Thyroid gland (tissue), 4 donors: Measurements from ENCODE around the gene MCM3AP. TPM values are rescaled to one million over a fixed set of nuclear protein-coding genes. Genes with fewer than 3 reads are reported as not detected.

Experiments
- DNase-seq, 2 donors: peaks; one replicate each; pipeline ENCODE4 v3.0.0-alpha.2; 2019
- H3K27ac ChIP-seq, 3 donors: fragments of 200-600 bp; sonication (generic); 1 replicate in 2 of 3; 2 replicates in 1 of 3; pipeline ENCODE4 v1.5.1; 2016 to 2019; ENCODE audit warnings: mild to moderate bottlenecking in 1 of 3, moderate library complexity in 1 of 3
- H3K27me3 ChIP-seq: fragments of 200-600 bp; sonication (generic); one replicate; pipeline ENCODE4 v1.5.1; 2019
- H3K36me3 ChIP-seq, 2 donors: fragments of 200-600 bp; sonication (generic); one replicate each; pipeline ENCODE4 v1.5.1; 2016 to 2019
- H3K4me1 ChIP-seq, 2 donors: fragments of 200-600 bp; sonication (generic); one replicate each; pipeline ENCODE4 v1.5.1; 2017 to 2019
- H3K4me3 ChIP-seq, 3 donors: fragments of 200-600 bp; sonication (generic); replicated peaks in 1 of 3; 1 replicate in 2 of 3; 2 replicates in 1 of 3; pipeline ENCODE4 v1.5.1; 2016; ENCODE audit warnings: mild to moderate bottlenecking in 1 of 3
- H3K9me3 ChIP-seq: fragments of 200-600 bp; sonication (generic); one replicate; pipeline ENCODE4 v1.5.1; 2017
- CTCF ChIP-seq, 6 experiments: fragments of 200-600 bp in 3 of 6; fragments of 450-650 bp in 3 of 6; sonication (generic) in 3 of 6; IDR thresholded peaks; one replicate each; pipeline ENCODE4 v1.5.1; 2016 to 2019; ENCODE audit warnings: antibody characterized with exemption in 6 of 6, mild to moderate bottlenecking in 2 of 6, inconsistent platforms in 1 of 6, moderate library complexity in 1 of 6
- WGBS, 2 donors: methylation state at CpG; one replicate each; pipeline ENCODE4 v1.1.5; 2017; 5-methylcytosine and 5-hydroxymethylcytosine counted together
- intact Hi-C: fragments of 100-400 bp; cut with DNase I; formaldehyde crosslinking; loops from one replicate; pipeline ENCODE4 v1.15.1; 2023
- total RNA-seq, 4 donors: library from RNA; depleted of rRNA; stranded (reverse); fragments of >200 nt; gene quantifications; one replicate each; pipeline ENCODE4 v1.2.3, GENCODE V29; 2016

Gene MCM3AP
- total RNA-seq, 4 donors from 2014 or later, result 65.7 to 116 (median 81.0) TPM

- H3K9me3 ChIP-seq, result no peaks in the 10 kb centered on the region
- no peak overlapping the region for H3K27ac ChIP-seq
These were observed 99.7 kb downstream of the MCM3AP start for GRCh38 chr21:46185716-46186115.

More at GRCh38 chr21:46185716-46186115, 99.7 kb downstream of the MCM3AP start:
- H3K4me1 ChIP-seq, result peaks cover 0 to 12% of the 10 kb centered on the region in 2 donors
- H3K36me3 ChIP-seq, result no peaks in the 10 kb centered on the region
- H3K4me3 ChIP-seq, result no peak overlapping the region
- no peak for DNase-seq
- no peak for TF ChIP-seq CTCF (IDR thresholded peaks at IDR 0.05)
- 83 to 91% methylated on average over 7 of the region's 7 CpGs for WGBS, 2 donors
- intact Hi-C loops, result loop anchor here (10.0 kb wide), 1 partner anchor 201 kb away; the partner anchor contains the start of gene COL6A1
- no peaks in the 10 kb centered on the region for H3K27me3 ChIP-seq

Other genes with a start within 250 kb of the MCM3AP start
- gene COL6A2, start 187.5 kb downstream of the MCM3AP start, total RNA-seq, result 100 to 1,000 TPM in 3 of 4 donors, 10 to 100 TPM in 1; 79.4 to 191 (median 172) TPM
- gene FTCD, start 130.0 kb downstream of the MCM3AP start, total RNA-seq, result 1 to 10 TPM in 1 of 4 donors, under 1 TPM in 2, not detected in 1; 0.78 to 1.2 (median 0.94) TPM
- 1 to 10 TPM; 3.5 to 9.0 (median 5.8) TPM for gene SPATC1L, start 101.2 kb downstream of the MCM3AP start, total RNA-seq
- gene LSS, start 56.8 kb downstream of the MCM3AP start, total RNA-seq, result 10 to 100 TPM; 31.4 to 57.7 (median 42.0) TPM
- 10 to 100 TPM; 12.6 to 25.4 (median 21.0) TPM for gene YBEY, start 731 bp upstream of the MCM3AP start, total RNA-seq
- gene C21orf58, start 38.3 kb upstream of the MCM3AP start, total RNA-seq, result 1 to 10 TPM in 3 of 4 donors, under 1 TPM in 1; 0.89 to 2.2 (median 1.7) TPM
- 10 to 100 TPM; 23.9 to 36.6 (median 33.2) TPM for gene PCNT, start 38.5 kb upstream of the MCM3AP start, total RNA-seq
- gene DIP2A, start 173.3 kb upstream of the MCM3AP start, total RNA-seq, result 10 to 100 TPM; 35.1 to 56.3 (median 42.9) TPM